ENCODE results near the gene COL20A1.

The COL20A1 gene

GRCh38 chr20:63292904-63293303 lies at the start of gene COL20A1:
Gene COL20A1 (plus strand): TSS chr20:63293186. CDS start chr20:63295108, 1,922 bp downstream.
- no peak for DNase-seq

- DNase-seq = no peak
Measured at GRCh38 chr20:63243604-63244247, 49.3 kb upstream of the COL20A1 start.

GRCh38 chr20:63244468-63244867 lies 48.5 kb upstream of the COL20A1 start:
- DNase-seq = no peak

GRCh38 chr20:63246490-63247288 lies 46.3 kb upstream of the COL20A1 start:
- DNase-seq = no peak

GRCh38 chr20:63247671-63248228 lies 45.2 kb upstream of the COL20A1 start:
- DNase-seq = no peak

GRCh38 chr20:63248835-63249591 lies 44.0 kb upstream of the COL20A1 start:
- no peak for DNase-seq

GRCh38 chr20:63249891-63250290 lies 43.1 kb upstream of the COL20A1 start:
- DNase-seq = no peak

- peak; percentile 27 for DNase-seq
Measured at GRCh38 chr20:63251350-63251749, 41.6 kb upstream of the COL20A1 start.

GRCh38 chr20:63252284-63252711 lies 40.7 kb upstream of the COL20A1 start:
- no peak for DNase-seq

GRCh38 chr20:63253065-63253437 lies 39.9 kb upstream of the COL20A1 start:
- no peak for DNase-seq

GRCh38 chr20:63253438-63254231 lies 39.4 kb upstream of the COL20A1 start:
- DNase-seq = no peak

GRCh38 chr20:63254232-63254605 lies 38.8 kb upstream of the COL20A1 start, which contains the start of gene NKAIN4:
Gene NKAIN4 (minus strand): TSS chr20:63254463. CDS start chr20:63254450, 13 bp downstream.
- no peak for DNase-seq

- no peak for DNase-seq
Measured at GRCh38 chr20:63254606-63255384, 38.2 kb upstream of the COL20A1 start.

GRCh38 chr20:63255931-63256704 lies 36.9 kb upstream of the COL20A1 start:
- DNase-seq = no peak

- no peak for DNase-seq
Measured at GRCh38 chr20:63256954-63257353, 36.0 kb upstream of the COL20A1 start.

GRCh38 chr20:63257629-63258028 lies 35.4 kb upstream of the COL20A1 start:
- no peak for DNase-seq

- no peak for DNase-seq
Measured at GRCh38 chr20:63258781-63259180, 34.2 kb upstream of the COL20A1 start.

- DNase-seq = no peak
Measured at GRCh38 chr20:63259734-63260460, 33.1 kb upstream of the COL20A1 start.

GRCh38 chr20:63260521-63260920 lies 32.5 kb upstream of the COL20A1 start:
- no peak for DNase-seq

All from stimulated activated CD4-positive, alpha-beta T cell treated with anti-CD3 and anti-CD28 coated beads, Interleukin-15, amount 100 ng/mL, for 24 hours (primary cell).